ENCODE results near the gene PAXX. TPM values are rescaled to one million over a fixed set of nuclear protein-coding genes. Genes with fewer than 3 reads are reported as not detected.

The PAXX gene, protein sequence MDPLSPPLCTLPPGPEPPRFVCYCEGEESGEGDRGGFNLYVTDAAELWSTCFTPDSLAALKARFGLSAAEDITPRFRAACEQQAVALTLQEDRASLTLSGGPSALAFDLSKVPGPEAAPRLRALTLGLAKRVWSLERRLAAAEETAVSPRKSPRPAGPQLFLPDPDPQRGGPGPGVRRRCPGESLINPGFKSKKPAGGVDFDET
- 14.6 and 19.6 TPM in 2 replicates for total RNA-seq

GRCh38 chr9:136991993-136992818 lies at the start of gene PAXX:
Gene PAXX (plus strand): TSS chr9:136992422. CDS start chr9:136992444, 22 bp downstream.

GRCh38 chr9:136944519-136945332 lies 47.5 kb upstream of the PAXX start, which contains the start of the genes C8G and FBXW5:
Gene C8G (plus strand): TSS chr9:136945243. CDS start chr9:136945321, 78 bp downstream.
Gene FBXW5 (minus strand): TSS chr9:136944738. CDS start chr9:136944083, 655 bp downstream.

GRCh38 chr9:136951541-136952320 lies 40.5 kb upstream of the PAXX start, which contains the start of gene LCN12:
Gene LCN12 (plus strand): TSS chr9:136952273. CDS start chr9:136952328, 55 bp downstream.

DNA sequence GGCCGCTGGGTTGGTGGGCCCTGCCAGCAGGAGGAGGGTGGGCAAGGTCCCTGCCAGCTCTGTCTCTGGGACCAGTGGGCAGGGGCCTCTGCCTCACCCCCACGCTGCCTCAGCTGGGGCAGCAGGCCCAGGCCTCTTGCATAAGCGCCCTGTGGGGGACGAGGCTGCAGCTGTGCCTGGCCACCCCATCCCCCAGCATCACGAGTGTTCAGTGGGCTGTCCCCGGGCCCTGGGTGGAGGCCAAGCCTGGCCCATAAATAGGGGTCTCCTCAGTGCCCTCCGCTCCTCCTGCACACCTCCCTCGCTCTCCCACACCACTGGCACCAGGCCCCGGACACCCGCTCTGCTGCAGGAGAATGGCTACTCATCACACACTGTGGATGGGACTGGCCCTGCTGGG lies 15.0 kb upstream of the PAXX start, which contains the start of gene PTGDS:
PTGDS (plus strand) TSS at position 282 of the 400 bp plus-strand sequence; CDS start at position 357, 75 bp downstream.

GRCh38 chr9:136982232-136983051 lies 9.8 kb upstream of the PAXX start, which contains the start of gene LCNL1:
Gene LCNL1 (plus strand): TSS chr9:136982993. CDS start chr9:136983587, 594 bp downstream.

DNA sequence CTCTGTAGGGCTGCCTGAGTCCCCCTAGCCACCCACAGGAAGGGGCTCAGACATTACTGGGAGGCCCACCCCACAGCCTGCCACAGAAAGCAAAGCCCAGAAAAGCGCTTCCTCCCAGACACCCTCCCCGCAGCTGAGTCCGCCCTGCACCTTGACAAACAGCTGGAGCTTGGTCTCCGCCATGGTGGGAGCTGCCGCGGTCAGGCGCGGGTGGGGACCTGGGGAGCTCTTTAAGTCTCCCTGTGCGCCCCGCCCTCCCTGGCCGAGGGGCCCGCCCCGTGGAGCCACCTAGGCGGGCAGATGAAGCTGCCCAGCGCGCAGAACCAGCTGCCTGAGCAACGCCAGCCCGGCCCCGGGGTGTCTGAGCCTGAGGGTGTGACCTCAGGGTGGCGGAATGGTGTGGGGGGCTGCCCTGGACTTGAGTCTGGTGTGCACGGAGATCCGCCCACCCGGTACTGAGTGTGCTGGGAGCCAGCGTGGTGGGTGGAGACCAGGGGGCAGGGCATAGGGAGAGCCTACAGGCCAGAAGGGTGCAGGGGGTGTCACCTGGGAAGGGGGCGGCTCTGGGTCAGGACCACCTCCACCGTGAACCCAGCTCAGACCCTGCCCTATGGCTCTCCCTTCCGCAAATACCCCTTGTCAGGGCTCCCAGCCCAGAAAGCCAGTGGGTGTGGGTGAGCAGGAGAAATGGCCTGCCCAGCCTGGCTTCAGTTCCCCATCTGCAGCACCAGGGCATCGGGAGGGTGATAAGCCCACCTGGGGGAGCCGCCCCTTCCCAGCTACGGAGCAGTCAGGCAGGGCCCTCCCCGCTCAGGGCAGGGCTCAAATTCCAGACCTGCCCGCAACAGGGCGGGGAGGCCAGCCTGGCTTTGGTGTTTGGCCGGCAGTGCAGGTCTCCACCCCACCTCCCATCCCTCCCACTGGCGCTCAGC lies 4.4 kb downstream of the PAXX start, which contains the start of gene CLIC3:
CLIC3 (minus strand) TSS at position 208 of the 932 bp plus-strand sequence; CDS start at position 183, 25 bp downstream.

DNA sequence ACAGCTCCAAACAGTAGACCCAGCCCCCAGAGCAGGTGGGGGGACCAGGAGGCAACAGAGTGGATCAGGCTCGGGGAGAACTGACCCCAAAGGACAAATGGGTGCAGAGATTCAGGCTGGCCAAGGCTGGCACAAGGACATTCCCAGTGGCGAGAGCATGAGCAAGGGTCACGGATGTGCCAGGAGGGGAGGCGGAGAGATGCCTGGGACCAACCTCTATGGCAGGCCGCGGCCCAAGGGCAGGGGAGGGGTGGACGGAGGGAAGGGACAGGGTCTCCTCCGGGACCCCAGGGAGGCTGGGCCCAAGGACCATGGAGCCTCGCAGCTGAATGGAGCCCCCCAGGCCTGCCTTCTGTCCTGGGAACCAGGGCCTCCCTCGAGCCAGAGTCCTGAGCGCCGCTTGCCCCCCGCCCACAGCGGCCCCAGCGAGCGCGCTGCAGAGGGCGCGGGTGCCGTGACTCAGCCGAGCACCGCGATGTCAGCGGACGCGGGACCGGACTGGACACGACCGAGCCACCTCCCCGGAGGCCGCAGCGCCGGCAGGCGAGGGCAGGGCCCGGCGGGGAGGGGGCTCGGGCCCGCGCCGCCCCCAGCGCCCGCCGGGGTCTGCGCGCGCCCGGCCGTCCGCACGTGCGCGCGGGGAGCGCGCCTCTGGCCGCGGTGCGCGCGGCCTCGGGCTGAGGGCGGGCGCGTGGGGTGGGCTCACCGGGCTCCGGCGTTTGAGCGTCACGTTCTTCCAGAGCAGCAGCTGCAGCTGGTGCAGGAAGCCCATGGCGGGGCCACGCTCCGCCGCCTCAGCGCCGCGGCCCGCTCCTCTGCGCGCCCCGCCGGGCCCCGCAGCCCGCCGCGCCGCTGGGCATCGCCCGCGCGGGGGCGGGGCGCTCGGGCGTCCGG lies 35.4 kb downstream of the PAXX start, which contains the start of gene ABCA2:
ABCA2 (minus strand) TSS at position 869 of the 894 bp plus-strand sequence; CDS start at position 772, 97 bp downstream.

DNA sequence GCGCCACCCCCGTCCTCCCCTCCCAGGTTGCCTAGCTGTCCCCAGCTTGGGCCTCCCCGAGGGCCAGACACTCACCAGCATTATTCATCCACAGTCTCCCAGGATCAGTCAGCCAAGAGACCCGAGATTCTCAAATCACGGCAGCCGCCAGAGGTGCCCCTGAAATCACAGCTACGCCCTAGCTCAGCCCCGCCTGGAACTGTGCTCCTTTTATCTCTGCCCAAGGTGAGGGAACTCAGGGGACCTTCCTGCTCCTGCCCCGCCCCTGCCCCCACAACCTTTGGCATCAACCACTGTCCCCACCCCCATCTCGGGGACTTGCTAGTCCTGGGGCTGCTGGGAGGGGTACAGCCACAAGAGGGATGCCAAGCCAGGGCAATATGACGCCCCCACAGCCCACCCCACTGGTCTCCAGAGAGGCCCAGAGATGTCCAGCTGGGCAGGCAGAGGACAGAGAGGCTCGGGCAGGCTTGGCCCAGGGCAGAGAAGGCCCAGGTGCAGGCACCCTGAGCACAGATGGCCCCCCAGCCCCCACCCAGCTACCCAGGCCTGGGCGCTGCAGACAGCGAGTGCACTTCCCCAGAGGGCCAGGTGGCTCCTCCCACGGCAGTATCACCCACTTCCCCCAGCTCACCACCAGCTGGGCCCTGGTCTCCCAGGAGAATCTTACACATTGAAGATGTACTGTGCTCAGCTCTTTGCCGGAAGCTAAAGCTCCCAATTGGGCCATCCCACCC lies 39.9 kb downstream of the PAXX start, which contains the start of gene FUT7:
FUT7 (minus strand) TSS at position 185 of the 737 bp plus-strand sequence; CDS start at position 88, 97 bp downstream.

Other genes with a start within 250 kb of the PAXX start
- gene LCN10, start 249.5 kb upstream of the PAXX start, total RNA-seq = not detected in 2 replicates
- 0.33 TPM in 1 of 2 replicates, not detected in the other for gene LCN6, start 243.9 kb upstream of the PAXX start, total RNA-seq
- not detected in 2 replicates for gene LCN8, start 234.2 kb upstream of the PAXX start, total RNA-seq
- gene LCN15, start 227.9 kb upstream of the PAXX start, total RNA-seq = not detected in 2 replicates
- gene TMEM141, start 201.1 kb upstream of the PAXX start, total RNA-seq = 51.0 and 63.0 TPM in 2 replicates
- 0.19 and 0.65 TPM in 2 replicates for gene CCDC183, start 196.1 kb upstream of the PAXX start, total RNA-seq
- 94.1 and 98.4 TPM in 2 replicates for gene RABL6, start 184.5 kb upstream of the PAXX start, total RNA-seq
- 0.65 and 0.67 TPM in 2 replicates for gene AJM1, start 149.9 kb upstream of the PAXX start, total RNA-seq
- gene PHPT1, start 143.0 kb upstream of the PAXX start, total RNA-seq = 77.7 and 106 TPM in 2 replicates
- 0.98 and 1.4 TPM in 2 replicates for gene MAMDC4, start 140.1 kb upstream of the PAXX start, total RNA-seq
- gene EDF1, start 126.1 kb upstream of the PAXX start, total RNA-seq = 253 and 286 TPM in 2 replicates
- 11.8 and 13.9 TPM in 2 replicates for gene TRAF2, start 105.9 kb upstream of the PAXX start, total RNA-seq
- gene FBXW5, start 47.7 kb upstream of the PAXX start, total RNA-seq = 180 and 181 TPM in 2 replicates
- gene C8G, start 47.2 kb upstream of the PAXX start, total RNA-seq = 0.33 and 0.76 TPM in 2 replicates
- 0.29 TPM in 1 of 2 replicates, not detected in the other for gene LCN12, start 40.1 kb upstream of the PAXX start, total RNA-seq
- gene PTGDS, start 14.9 kb upstream of the PAXX start, total RNA-seq = not detected in 2 replicates
- not detected in 2 replicates for gene LCNL1, start 9.4 kb upstream of the PAXX start, total RNA-seq
- 0.29 and 0.33 TPM in 2 replicates for gene CLIC3, start 4.1 kb downstream of the PAXX start, total RNA-seq
- gene ABCA2, start 35.8 kb downstream of the PAXX start, total RNA-seq = 12.4 and 18.6 TPM in 2 replicates
- not detected in 2 replicates for gene FUT7, start 39.7 kb downstream of the PAXX start, total RNA-seq
- 52.6 and 64.7 TPM in 2 replicates for gene NPDC1, start 53.8 kb downstream of the PAXX start, total RNA-seq
- not detected in 2 replicates for gene ENTPD2, start 61.6 kb downstream of the PAXX start, total RNA-seq
- 11.1 and 14.7 TPM in 2 replicates for gene SAPCD2, start 78.1 kb downstream of the PAXX start, total RNA-seq
- gene UAP1L1, start 85.1 kb downstream of the PAXX start, total RNA-seq = 19.9 and 21.5 TPM in 2 replicates
- gene MAN1B1, start 94.6 kb downstream of the PAXX start, total RNA-seq = 65.8 and 69.2 TPM in 2 replicates
- 70.4 and 103 TPM in 2 replicates for gene DPP7, start 122.3 kb downstream of the PAXX start, total RNA-seq
- gene GRIN1, start 146.7 kb downstream of the PAXX start, total RNA-seq = 0.10 TPM in 1 of 2 replicates, not detected in the other
- not detected in 2 replicates for gene LRRC26, start 177.6 kb downstream of the PAXX start, total RNA-seq
- gene TMEM210, start 179.6 kb downstream of the PAXX start, total RNA-seq = not detected in 2 replicates
- gene ANAPC2, start 196.1 kb downstream of the PAXX start, total RNA-seq = 30.1 and 37.6 TPM in 2 replicates
- gene SSNA1, start 196.3 kb downstream of the PAXX start, total RNA-seq = 102 and 108 TPM in 2 replicates
- 9.9 and 10.8 TPM in 2 replicates for gene TPRN, start 208.3 kb downstream of the PAXX start, total RNA-seq
- 27.1 and 28.9 TPM in 2 replicates for gene TMEM203, start 213.2 kb downstream of the PAXX start, total RNA-seq
- gene NDOR1, start 213.3 kb downstream of the PAXX start, total RNA-seq = 8.3 and 8.8 TPM in 2 replicates
- gene RNF208, start 229.8 kb downstream of the PAXX start, total RNA-seq = 0.19 and 0.65 TPM in 2 replicates
- gene CYSRT1, start 232.8 kb downstream of the PAXX start, total RNA-seq = 0.65 and 0.67 TPM in 2 replicates
- gene RNF224, start 235.1 kb downstream of the PAXX start, total RNA-seq = under 0.01 and 0.19 TPM in 2 replicates
- gene SLC34A3, start 238.5 kb downstream of the PAXX start, total RNA-seq = not detected in 2 replicates
- gene TUBB4B, start 248.9 kb downstream of the PAXX start, total RNA-seq = 199 and 241 TPM in 2 replicates